Coronary artery (tissue), 2 donors: ENCODE data around the gene TMEM74B.

ENCODE experiments used
- DNase-seq: peaks from one replicate; pipeline ENCODE4 v3.0.0-alpha.2; 2017; ENCODE audit warnings: low spot score
- H3K27ac ChIP-seq, 2 donors: fragments of 200-600 bp; sonication (generic); one replicate each; pipeline ENCODE4 v1.5.1; 2016 to 2019
- H3K4me3 ChIP-seq: fragments of 200-600 bp; sonication (generic); 2 replicates; pipeline ENCODE4 v1.5.1; 2016; ENCODE audit warnings: mild to moderate bottlenecking, moderate library complexity
- TF ChIP-seq, protein P1 (sequence below): fragments of 200-600 bp; sonication (generic); IDR thresholded peaks from one replicate; pipeline ENCODE4 v1.5.1; 2019; ENCODE audit warnings: antibody characterized with exemption

Gene TMEM74B

DNA sequence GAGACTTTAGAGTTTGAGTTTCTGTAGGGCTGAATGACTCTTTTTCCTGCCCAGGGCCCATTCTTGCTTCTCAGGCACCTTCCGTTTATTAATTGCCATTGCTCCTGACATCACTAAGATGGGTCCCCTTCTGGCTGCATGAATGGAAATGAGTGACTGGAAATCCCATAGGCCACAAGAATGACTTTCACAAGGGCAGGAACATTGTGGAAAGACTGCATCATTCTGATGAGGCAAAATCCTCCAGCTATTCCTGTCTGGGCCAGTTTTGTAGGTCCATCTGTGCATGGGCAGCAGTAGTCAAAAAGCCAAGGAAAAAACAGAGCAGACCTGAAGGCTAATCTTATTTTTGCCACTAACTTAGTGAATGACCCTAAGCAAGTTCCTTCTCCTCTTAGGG is 19.3 kb downstream of the TMEM74B start:
- TF ChIP-seq, protein P1, sequence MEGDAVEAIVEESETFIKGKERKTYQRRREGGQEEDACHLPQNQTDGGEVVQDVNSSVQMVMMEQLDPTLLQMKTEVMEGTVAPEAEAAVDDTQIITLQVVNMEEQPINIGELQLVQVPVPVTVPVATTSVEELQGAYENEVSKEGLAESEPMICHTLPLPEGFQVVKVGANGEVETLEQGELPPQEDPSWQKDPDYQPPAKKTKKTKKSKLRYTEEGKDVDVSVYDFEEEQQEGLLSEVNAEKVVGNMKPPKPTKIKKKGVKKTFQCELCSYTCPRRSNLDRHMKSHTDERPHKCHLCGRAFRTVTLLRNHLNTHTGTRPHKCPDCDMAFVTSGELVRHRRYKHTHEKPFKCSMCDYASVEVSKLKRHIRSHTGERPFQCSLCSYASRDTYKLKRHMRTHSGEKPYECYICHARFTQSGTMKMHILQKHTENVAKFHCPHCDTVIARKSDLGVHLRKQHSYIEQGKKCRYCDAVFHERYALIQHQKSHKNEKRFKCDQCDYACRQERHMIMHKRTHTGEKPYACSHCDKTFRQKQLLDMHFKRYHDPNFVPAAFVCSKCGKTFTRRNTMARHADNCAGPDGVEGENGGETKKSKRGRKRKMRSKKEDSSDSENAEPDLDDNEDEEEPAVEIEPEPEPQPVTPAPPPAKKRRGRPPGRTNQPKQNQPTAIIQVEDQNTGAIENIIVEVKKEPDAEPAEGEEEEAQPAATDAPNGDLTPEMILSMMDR, result no peak
- Histone ChIP-seq H3K4me3 (no peak overlapping the region), H3K27ac (no peak overlapping the region)
- DNase-seq, result peak; percentile 16

- peak; percentile 26 for DNase-seq
- no peak overlapping the region for H3K27ac ChIP-seq
- H3K4me3 ChIP-seq, result no peak overlapping the region
- TF ChIP-seq, protein P1, result no peak
These were observed 19.9 kb downstream of the TMEM74B start for GRCh38 chr20:1164871-1165270.

- Histone ChIP-seq H3K27ac (no peak overlapping the region), H3K4me3 (no peak overlapping the region)
- TF ChIP-seq, protein P1, result no peak
- DNase-seq, result no peak
These were observed 21.1 kb downstream of the TMEM74B start for GRCh38 chr20:1163653-1164052.

DNA sequence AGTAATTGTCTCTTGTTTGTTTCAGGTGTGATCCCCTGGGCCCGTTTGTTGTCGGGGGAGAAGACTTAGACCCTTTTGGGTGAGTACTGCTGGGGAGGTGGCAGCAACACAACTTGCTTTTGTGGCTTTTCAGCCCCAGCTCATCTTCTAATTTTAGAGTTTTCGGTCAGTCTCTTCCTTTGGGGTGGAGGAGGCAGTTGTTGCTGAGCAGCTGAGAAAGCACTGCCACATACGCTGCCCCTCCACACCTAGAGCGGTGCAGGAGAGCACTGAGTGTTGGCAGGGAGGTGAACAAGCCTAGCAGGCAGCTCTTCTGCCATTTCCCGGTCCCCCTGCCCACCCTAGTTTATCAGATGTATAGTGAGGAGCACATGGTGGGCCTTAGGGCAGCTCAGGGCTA is 21.7 kb downstream of the TMEM74B start:
- Histone ChIP-seq H3K4me3 (no peak overlapping the region), H3K27ac (no peak overlapping the region)
- DNase-seq, result peak; percentile 60
- TF ChIP-seq, protein P1, result no peak

GRCh38 chr20:1160991-1161390 is 23.8 kb downstream of the TMEM74B start:
- no peak for DNase-seq
- TF ChIP-seq, protein P1, result no peak
- Histone ChIP-seq H3K27ac (no peak overlapping the region), H3K4me3 (no peak overlapping the region)

- Histone ChIP-seq H3K27ac (no peak overlapping the region), H3K4me3 (no peak overlapping the region)
- TF ChIP-seq, protein P1, result no peak
- DNase-seq, result no peak
These were observed 24.3 kb downstream of the TMEM74B start for GRCh38 chr20:1160496-1160895.

GRCh38 chr20:1155342-1155741 is 29.4 kb downstream of the TMEM74B start:
- DNase-seq, result no peak
- Histone ChIP-seq H3K27ac (no peak overlapping the region), H3K4me3 (no peak overlapping the region)
- TF ChIP-seq, protein P1, result no peak
